CD14-positive monocyte (primary cell): ENCODE measurements around the gene ZNF584. TPM values are rescaled to one million over a fixed set of nuclear protein-coding genes. Genes with fewer than 3 reads are reported as not detected.

Experiments
- polyA plus RNA-seq, 3 donors: library from polyadenylated mRNA; depleted of rRNA in 1 of 3; unstranded in 2 of 3; stranded (reverse) in 1 of 3; fragments of 300-500 nt in 2 of 3; fragments of >200 nt in 1 of 3; fragmentation: Illumina TruSeq in 2 of 3; gene quantifications; 1 replicate in 2 of 3; 2 replicates in 1 of 3; pipeline ENCODE4 v1.2.3, GENCODE V29; 2012 to 2021
- small RNA-seq: library from RNA; depleted of rRNA; stranded (forward); fragments of <200 nt; gene quantifications from one replicate; pipeline ENCODE3, GENCODE V24; 2012; ENCODE audit warnings: low read depth; ENCODE audit not compliant: insufficient read length

Gene ZNF584
- polyA plus RNA-seq, 3 donors, result 1.2 to 3.1 (median 1.7) TPM

Small RNA genes lying within 50 kb of the gene (small RNA-seq; reads per million reads assigned to genes)
- gene MIR4754 (not detected), gene RNA5SP473 (not detected)

Other genes starting within 250 kb of the ZNF584 start
- 10 to 100 TPM in 1 of 3 donors, 1 to 10 TPM in 2; 5.8 to 10.1 (median 9.0) TPM for gene ZNF274, start 225.6 kb upstream of the ZNF584 start, polyA plus RNA-seq
- 1 to 10 TPM; 1.5 to 7.9 (median 2.2) TPM for gene ZNF544, start 179.7 kb upstream of the ZNF584 start, polyA plus RNA-seq
- gene ZNF8, start 129.7 kb upstream of the ZNF584 start, polyA plus RNA-seq, result 1 to 10 TPM in 1 of 3 donors, under 1 TPM in 2; 0.05 to 2.4 (median 0.25) TPM
- gene ERVK3-1, start 103.3 kb upstream of the ZNF584 start, polyA plus RNA-seq, result 10 to 100 TPM; 34.6 to 61.5 (median 38.8) TPM
- 1 to 10 TPM in 1 of 3 donors, under 1 TPM in 2; 0.58 to 1.2 (median 0.99) TPM for gene ZSCAN22, start 81.7 kb upstream of the ZNF584 start, polyA plus RNA-seq
- 10 to 100 TPM; 30.2 to 54.5 (median 35.3) TPM for gene A1BG, start 55.2 kb upstream of the ZNF584 start, polyA plus RNA-seq
- under 1 TPM; 0.28 to 0.60 (median 0.41) TPM for gene ZNF497, start 45.9 kb upstream of the ZNF584 start, polyA plus RNA-seq
- gene ZNF837, start 27.6 kb upstream of the ZNF584 start, polyA plus RNA-seq, result under 1 TPM; 0.13 to 0.72 (median 0.33) TPM
- gene RPS5, start 21.4 kb upstream of the ZNF584 start, polyA plus RNA-seq, result 1,000 to 10,000 TPM in 1 of 3 donors, 100 to 1,000 TPM in 2; 485 to 1,381 (median 580) TPM
- not detected for gene RNF225, start 13.0 kb upstream of the ZNF584 start, polyA plus RNA-seq
- under 1 TPM; 0.40 to 0.92 (median 0.75) TPM for gene ZNF132, start 31.5 kb downstream of the ZNF584 start, polyA plus RNA-seq
- 1 to 10 TPM in 1 of 3 donors, under 1 TPM in 2; 0.46 to 3.1 (median 0.82) TPM for gene ZNF324B, start 43.0 kb downstream of the ZNF584 start, polyA plus RNA-seq
- 1 to 10 TPM; 4.1 to 5.7 (median 5.3) TPM for gene ZNF324, start 58.4 kb downstream of the ZNF584 start, polyA plus RNA-seq
- gene ZNF446, start 67.7 kb downstream of the ZNF584 start, polyA plus RNA-seq, result 1 to 10 TPM; 2.0 to 6.2 (median 2.2) TPM
- 1 to 10 TPM; 1.5 to 2.9 (median 2.8) TPM for gene SLC27A5, start 103.3 kb downstream of the ZNF584 start, polyA plus RNA-seq
- gene ZBTB45, start 111.2 kb downstream of the ZNF584 start, polyA plus RNA-seq, result 1 to 10 TPM; 2.2 to 5.3 (median 2.6) TPM
- gene TRIM28, start 135.4 kb downstream of the ZNF584 start, polyA plus RNA-seq, result 100 to 1,000 TPM in 1 of 3 donors, 10 to 100 TPM in 2; 16.2 to 234 (median 35.0) TPM
- 100 to 1,000 TPM; 228 to 323 (median 290) TPM for gene CHMP2A, start 146.5 kb downstream of the ZNF584 start, polyA plus RNA-seq
- gene UBE2M, start 150.0 kb downstream of the ZNF584 start, polyA plus RNA-seq, result 10 to 100 TPM in 2 of 3 donors, 1 to 10 TPM in 1; 7.8 to 84.6 (median 14.3) TPM
- gene MZF1, start 164.7 kb downstream of the ZNF584 start, polyA plus RNA-seq, result 10 to 100 TPM in 1 of 3 donors, 1 to 10 TPM in 2; 1.6 to 55.6 (median 1.7) TPM